Stimulated activated CD4-positive, alpha-beta T cell treated with anti-CD3 and anti-CD28 coated beads, Interleukin-15, amount 100 ng/mL, for 24 hours (primary cell): Measurements from ENCODE around the gene TEX51.

Experiments
- DNase-seq: peaks from one replicate; pipeline ENCODE4 v3.0.0-alpha.2; 2020

TEX51 gene

GRCh38 chr2:126894082-126894481, 4.6 kb upstream of the TEX51 start:
- DNase-seq, result no peak

DNA sequence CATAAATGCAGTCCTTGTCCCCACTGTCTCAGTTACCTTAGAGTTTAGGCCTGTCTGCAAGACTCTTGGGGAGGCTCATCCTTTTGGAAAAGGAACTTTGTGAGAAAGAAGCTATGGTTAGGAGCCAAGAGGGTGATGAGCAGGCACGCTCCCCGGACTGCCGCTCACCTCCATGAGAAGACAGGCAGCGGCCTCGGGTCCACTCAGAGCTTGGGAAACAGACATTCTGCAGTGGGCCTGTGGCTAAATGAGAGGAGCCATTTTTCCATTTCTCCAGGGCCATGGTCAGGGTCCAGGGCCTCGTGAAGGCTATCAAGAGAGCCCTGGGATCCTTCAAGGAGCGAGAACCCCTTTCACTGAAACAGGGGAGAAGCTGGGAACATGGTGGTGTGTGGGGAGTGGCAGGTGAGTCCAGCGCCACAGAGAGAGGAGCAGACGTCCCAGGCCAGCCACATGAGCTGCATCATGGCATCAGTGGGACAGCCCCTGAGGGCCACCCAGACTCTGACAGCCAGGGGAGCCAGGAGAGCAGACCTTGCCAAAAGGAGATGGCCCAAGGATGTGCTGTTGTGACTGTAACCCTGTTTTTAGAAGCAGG, 4.0 kb upstream of the TEX51 start:
- DNase-seq, result no peak

GRCh38 chr2:126895336-126895735, 3.4 kb upstream of the TEX51 start:
- DNase-seq, result no peak

GRCh38 chr2:126896471-126896870, 2.2 kb upstream of the TEX51 start:
- DNase-seq, result no peak

- DNase-seq, result no peak
Observed at GRCh38 chr2:126899616-126900185, 1.0 kb downstream of the TEX51 start.

GRCh38 chr2:126900646-126901319, 2.1 kb downstream of the TEX51 start:
- no peak for DNase-seq

DNA sequence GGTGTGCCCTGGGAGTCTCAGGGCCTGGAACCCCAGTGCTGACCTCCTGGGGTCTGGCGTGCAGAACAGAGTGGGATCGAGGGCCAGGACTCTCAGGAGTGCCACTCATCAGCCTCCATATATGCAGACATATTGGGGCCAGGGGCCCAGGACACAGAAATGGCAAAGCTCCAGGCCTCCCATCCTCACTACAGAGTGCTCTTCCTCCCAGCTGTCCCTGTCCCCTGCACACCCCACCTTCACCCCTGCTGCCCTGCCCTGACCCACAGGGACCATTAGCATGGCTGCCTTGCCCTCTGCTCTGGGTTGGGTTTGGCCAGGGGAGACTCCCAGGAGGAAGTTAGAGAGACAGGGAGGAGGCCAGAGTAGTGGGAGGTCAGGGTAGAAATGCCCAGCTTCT, 2.8 kb downstream of the TEX51 start:
- DNase-seq, result no peak

GRCh38 chr2:126902152-126902835, 3.6 kb downstream of the TEX51 start:
- DNase-seq, result no peak

DNA sequence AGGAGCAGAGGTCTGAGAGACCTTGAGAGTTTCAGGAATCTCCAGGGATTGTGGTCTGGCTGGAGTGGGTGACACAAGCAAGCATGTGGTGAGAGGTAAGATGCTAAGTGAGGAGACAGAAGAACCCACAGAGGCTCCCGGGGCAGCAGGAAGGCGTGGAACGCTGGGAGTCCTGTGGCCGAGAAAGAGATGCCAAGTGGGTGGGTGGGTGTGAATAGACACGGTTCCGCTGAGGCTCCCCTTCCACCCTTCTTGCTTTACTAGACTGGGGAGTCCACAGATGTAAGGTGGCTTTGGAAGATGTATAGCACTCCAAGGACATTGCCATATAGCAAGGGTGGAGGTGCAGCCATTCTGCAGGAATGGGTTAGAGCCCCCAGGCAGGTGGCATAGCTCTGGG, 4.2 kb downstream of the TEX51 start:
- no peak for DNase-seq

DNA sequence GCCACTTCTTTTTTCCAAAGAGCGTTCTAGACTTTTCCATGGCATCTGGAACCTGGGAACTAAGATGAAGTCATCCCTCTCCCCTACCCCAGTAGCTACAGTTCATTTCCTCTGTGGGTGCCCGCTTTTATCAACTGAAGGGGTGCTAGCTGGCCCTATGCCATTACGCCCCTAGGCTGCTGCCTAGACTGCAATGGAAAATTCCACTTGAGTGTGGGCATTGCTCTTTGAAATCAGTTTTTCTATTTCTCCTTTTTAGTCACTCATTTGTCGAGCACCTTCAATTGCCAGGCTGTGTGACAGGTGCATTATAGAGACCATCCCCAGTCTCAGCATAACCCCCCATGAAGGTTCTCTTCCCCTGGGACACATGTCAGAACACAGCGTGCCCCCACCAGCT, 7.3 kb downstream of the TEX51 start:
- DNase-seq, result no peak

- DNase-seq, result no peak
Observed at GRCh38 chr2:126906781-126907180, 8.1 kb downstream of the TEX51 start.

DNA sequence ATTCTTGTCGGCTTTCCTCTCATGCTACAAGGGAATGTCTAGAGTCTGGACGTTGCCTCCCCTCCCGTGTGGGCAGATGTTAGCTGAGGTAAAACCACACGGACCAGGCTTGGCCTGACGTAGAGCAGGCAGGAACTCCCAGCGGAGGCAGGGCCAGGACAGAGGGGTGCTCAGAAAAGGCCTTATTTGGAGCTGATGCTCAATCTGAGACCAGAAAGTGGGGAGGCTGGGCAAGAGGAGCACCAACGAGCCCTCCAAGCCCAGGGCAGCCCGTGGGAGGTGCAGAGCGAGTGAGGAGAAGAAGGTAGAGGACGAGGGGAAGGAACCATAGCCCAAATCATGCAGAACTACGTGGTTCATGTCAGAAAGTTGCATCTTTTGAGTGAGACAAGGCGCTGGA, 9.0 kb downstream of the TEX51 start:
- DNase-seq, result no peak

DNA sequence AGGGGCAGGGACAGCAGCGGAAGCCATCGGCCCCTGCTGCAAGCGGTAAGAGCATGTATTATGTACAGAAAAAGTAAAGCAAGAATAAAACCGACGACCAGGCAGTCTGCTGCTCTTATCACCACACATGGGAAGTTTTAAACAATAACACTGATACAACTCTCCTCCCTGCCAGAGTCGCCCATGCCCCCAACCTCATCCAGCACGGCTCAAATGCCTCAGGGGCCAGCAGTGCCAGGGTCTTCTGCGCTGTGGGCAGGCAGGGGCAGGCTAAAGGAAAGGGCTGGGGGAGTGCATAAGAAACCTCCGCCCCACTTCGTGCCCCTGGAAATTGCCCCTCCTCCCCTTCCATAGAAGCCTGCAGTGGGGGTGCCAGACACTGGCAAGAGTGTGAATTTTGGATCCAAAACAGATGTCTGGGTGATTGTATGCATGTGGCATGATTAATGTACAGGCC, 10.1 kb downstream of the TEX51 start:
- no peak for DNase-seq

- DNase-seq, result no peak
Observed at GRCh38 chr2:126909366-126909765, 10.7 kb downstream of the TEX51 start.

DNA sequence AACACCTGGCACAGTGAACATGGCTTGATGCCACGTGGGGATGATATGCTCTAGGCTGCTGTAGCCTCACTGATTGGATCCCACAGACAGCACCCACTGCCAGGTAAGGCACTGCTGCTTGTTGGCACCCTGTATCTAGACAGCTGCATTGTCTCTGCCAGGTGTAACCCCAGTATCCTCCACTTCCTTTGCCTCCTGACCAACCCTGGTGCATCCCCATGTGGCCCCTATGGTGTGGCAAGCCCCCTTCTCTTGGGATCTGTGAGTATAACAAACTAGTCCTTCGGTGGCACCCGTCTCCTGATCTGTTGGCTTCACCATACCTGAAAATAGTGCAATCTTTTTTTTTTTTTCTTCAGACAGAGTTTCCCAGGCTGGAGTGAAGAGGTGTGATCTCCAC, 11.1 kb downstream of the TEX51 start:
- no peak for DNase-seq

DNA sequence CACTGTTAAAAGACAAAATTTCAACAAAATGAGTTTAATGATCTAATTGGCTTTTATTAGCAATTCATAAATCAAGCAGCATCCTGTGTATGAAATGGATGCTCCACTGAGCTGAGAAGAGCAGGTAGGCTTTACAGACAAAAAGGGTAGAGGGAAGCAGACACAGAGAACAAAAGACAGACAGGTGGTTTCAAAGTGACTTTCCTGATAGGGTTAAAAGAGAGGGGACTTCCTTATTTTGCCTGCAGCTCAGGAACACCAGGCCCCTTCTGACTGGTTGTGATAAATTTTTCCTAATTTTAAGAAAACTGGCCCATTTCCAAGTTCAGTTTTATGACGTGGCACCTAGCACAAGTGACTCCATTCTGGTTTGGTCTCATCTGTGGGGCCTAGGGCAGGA, 11.9 kb downstream of the TEX51 start:
- DNase-seq, result no peak

- no peak for DNase-seq
Observed at GRCh38 chr2:126911111-126911796, 12.6 kb downstream of the TEX51 start.

GRCh38 chr2:126912201-126912600, 13.5 kb downstream of the TEX51 start:
- DNase-seq, result no peak

DNA sequence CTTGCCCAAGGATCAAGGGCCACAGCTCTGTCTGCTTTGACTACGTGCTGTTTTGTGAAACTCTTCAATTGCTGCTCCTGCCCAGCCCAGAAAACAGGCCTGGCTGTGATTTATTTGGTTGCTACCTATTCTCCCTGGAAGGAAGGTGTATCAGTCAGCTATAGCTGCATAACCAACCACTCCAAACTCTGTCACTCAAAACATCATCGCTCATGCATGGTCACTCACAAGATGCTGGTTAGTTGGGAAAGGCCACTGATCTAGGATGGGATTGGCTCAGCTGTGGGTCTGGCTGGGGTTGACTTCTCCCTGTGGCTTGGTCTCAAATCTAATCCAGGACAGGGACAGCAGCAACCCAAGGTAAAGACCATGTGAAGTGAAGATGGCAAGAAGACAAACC, 14.6 kb downstream of the TEX51 start:
- no peak for DNase-seq

- no peak for DNase-seq
Observed at GRCh38 chr2:126913881-126914615, 15.4 kb downstream of the TEX51 start.

DNA sequence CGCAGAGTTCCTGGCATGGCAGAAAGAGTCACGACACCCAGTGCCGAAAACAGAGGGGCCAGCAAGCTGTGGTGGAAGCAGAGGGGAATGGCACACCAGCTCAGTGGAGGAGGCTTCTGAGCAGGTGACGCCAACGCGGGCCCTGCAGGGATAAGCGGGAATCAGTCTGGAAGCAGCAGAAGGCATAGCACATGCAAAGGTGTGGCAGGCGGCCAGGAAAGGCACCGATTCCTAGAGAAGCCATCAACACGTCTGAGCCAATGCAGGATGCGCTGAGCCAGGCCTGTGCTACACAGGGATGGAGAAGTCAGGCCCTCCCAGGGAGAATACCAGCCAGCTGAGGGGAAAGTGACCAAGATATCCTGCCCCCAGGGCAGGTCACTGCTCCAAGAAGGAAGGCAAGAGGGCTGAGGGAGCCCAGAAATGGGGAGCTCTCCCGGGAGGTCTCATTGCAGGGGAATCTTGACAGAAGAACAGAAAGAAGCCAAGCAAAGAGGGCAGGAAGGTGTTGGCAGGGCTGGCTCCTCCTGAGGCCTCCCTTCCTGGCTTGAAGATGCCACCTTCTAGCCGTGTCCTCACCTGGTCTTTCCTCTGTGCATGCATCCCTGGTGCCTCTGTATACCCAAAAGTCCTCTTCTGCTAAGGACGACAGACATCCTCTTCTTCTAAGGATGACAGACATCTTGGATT, 16.3 kb downstream of the TEX51 start:
- no peak for DNase-seq

GRCh38 chr2:126915903-126916302, 17.2 kb downstream of the TEX51 start:
- no peak for DNase-seq
